Motor neuron (in vitro differentiated cells): ENCODE results near the gene KRTAP10-1. TPM values are rescaled to one million over a fixed set of nuclear protein-coding genes. Genes with fewer than 3 reads are reported as not detected.
"Not testable (repeated sequence)": the region's sequence is repeated elsewhere in the genome, so short reads cannot be mapped to it uniquely, and the experiment has no call there.

ENCODE experiments used
- ATAC-seq, 8 experiments: fragments of 200-7000 bp; cut with Tn5 transposase; replicated peaks in 6 of 8; 2 replicates each; pipeline ENCODE4 v1.8.0; 2021; ENCODE audit warnings: mild to moderate bottlenecking in 8 of 8, moderate library complexity in 8 of 8
- H3K27ac ChIP-seq, 2 donors: fragments of 250-450 bp; sonication (Bioruptor Pico); 2 replicates each; pipeline ENCODE4 v1.9.0; 2021; ENCODE audit warnings: antibody characterized with exemption in 2 of 2, mild to moderate bottlenecking in 2 of 2, moderate library complexity in 1 of 2
- H3K4me1 ChIP-seq, 2 donors: fragments of 250-450 bp; sonication (Bioruptor Pico); replicated peaks in 1 of 2; 2 replicates each; pipeline ENCODE4 v1.6.1; 2021; ENCODE audit warnings: antibody characterized with exemption in 2 of 2, mild to moderate bottlenecking in 2 of 2, moderate library complexity in 1 of 2
- H3K4me3 ChIP-seq, 5 donors: fragments of 250-450 bp; sonication (Bioruptor Pico); 2 replicates each; pipeline ENCODE4 v1.9.0; 2021; ENCODE audit warnings: antibody characterized with exemption in 5 of 5, mild to moderate bottlenecking in 5 of 5, moderate library complexity in 4 of 5
- WGBS, 10 experiments: fragments of 450-650 bp; shearing (Covaris generic); methylation state at CpG; one replicate each; pipeline ENCODE4 v1.0.0; 2022; 5-methylcytosine and 5-hydroxymethylcytosine counted together
- in situ Hi-C, 9 experiments: fragments of 400-800 bp; cut with MboI; loops; one replicate each; pipeline ENCODE4 v1.15.0; 2021; ENCODE audit warnings: low sequenced_read_pairs in 9 of 9, low pct_unique_long_range_greater_than_20kb in 2 of 9; ENCODE audit not compliant: unreplicated experiment in 9 of 9
- total RNA-seq, 8 experiments: library from RNA; unstranded; fragments of 300-600 nt; gene quantifications; 2 replicates each; pipeline versions ENCODE4 v1.2.3 to v1.2.4, GENCODE V29; 2022

KRTAP10-1 gene
- total RNA-seq, 8 experiments from 2014 or later: 0.18 to 1.1 (median 0.25) TPM; not detected in 5

- Histone ChIP-seq H3K4me1 (no peaks in the 10 kb centered on the region), H3K4me3 (no peak overlapping the region), H3K27ac (no peak overlapping the region)
- in situ Hi-C loops: no loop called here
- no peak for ATAC-seq
- 9 to 100% (median 47%) methylated on average over 1 of the region's 1 CpG; no CpG with 5 or more reads in 2 of the 10 experiments for WGBS, 10 experiments
Observed at GRCh38 chr21:44566403-44566802, 26.4 kb upstream of the KRTAP10-1 start.

GRCh38 chr21:44564886-44565598 is 25.0 kb upstream of the KRTAP10-1 start:
- no peak for ATAC-seq
- H3K4me3 ChIP-seq: no peak overlapping the region

GRCh38 chr21:44564099-44564498 is 24.1 kb upstream of the KRTAP10-1 start:
- Histone ChIP-seq H3K4me1 (no peaks in the 10 kb centered on the region), H3K4me3 (no peak overlapping the region), H3K27ac (no peak overlapping the region)
- ATAC-seq: no peak
- in situ Hi-C loops: no loop called here
- 9 to 100% (median 90%) methylated on average over 1 of the region's 1 CpG; no CpG with 5 or more reads in 1 of the 10 experiments for WGBS, 10 experiments

More at GRCh38 chr21:44564886-44565598, 25.0 kb upstream of the KRTAP10-1 start:
- in situ Hi-C loops: no loop called here
- WGBS, 10 experiments: 0 to 100% (median 11%) methylated on average over 1 of the region's 1 CpG; no CpG with 5 or more reads in 1 of the 10 experiments
- Histone ChIP-seq H3K27ac (no peak overlapping the region), H3K4me1 (no peaks in the 10 kb centered on the region)

GRCh38 chr21:44558695-44559094 is 18.7 kb upstream of the KRTAP10-1 start, which contains the start of gene KRTAP10-3:
Gene KRTAP10-3, minus strand, starts transcription at chr21:44558795. Its CDS starts 80 bp downstream, at chr21:44558715.
- WGBS, 10 experiments: 0 to 100% methylated on average over 1 of the region's 5 CpGs; no CpG with 5 or more reads in 8 of the 10 experiments
- in situ Hi-C loops: no loop called here
- ATAC-seq: no peak

GRCh38 chr21:44558329-44558675 is 18.3 kb upstream of the KRTAP10-1 start:
- ATAC-seq, H3K4me1 ChIP-seq, in situ Hi-C loops, H3K4me3 ChIP-seq, H3K27ac ChIP-seq: not testable (repeated sequence)
- WGBS, 10 experiments: no CpG with 5 or more reads among the region's 10 CpGs

More at GRCh38 chr21:44558695-44559094, 18.7 kb upstream of the KRTAP10-1 start, which contains the start of gene KRTAP10-3:
- Histone ChIP-seq H3K27ac (no peak within 1 kb of the TSS), H3K4me1 (peaks cover 5 to 10% of the 10 kb centered on the region in 2 donors), H3K4me3 (no peak within 1 kb of the TSS)

- peak in 6 of 8 experiments; percentile 18 to 94 (median 46) for ATAC-seq
- 0 to 89% (median 83%) methylated on average over 1 to 7 of the region's 30 CpGs; no CpG with 5 or more reads in 7 of the 10 experiments for WGBS, 10 experiments
- peaks cover 6 to 10% of the 10 kb centered on the region in 2 donors for H3K4me1 ChIP-seq
- no peak overlapping the region for H3K27ac ChIP-seq
- in situ Hi-C loops: no loop called here
- H3K4me3 ChIP-seq: no peak overlapping the region
Observed at GRCh38 chr21:44557491-44558328, 17.7 kb upstream of the KRTAP10-1 start.

- H3K4me1 ChIP-seq: peaks cover 10 to 13% of the 10 kb centered on the region in 2 donors
- 17 to 100% (median 54%) methylated on average over 1 to 8 of the region's 9 CpGs; no CpG with 5 or more reads in 2 of the 10 experiments for WGBS, 10 experiments
Observed at GRCh38 chr21:44556879-44557278, 16.9 kb upstream of the KRTAP10-1 start.

GRCh38 chr21:44555200-44555875 is 15.3 kb upstream of the KRTAP10-1 start:
- ATAC-seq: no peak

More at GRCh38 chr21:44556879-44557278, 16.9 kb upstream of the KRTAP10-1 start:
- Histone ChIP-seq H3K27ac (no peak overlapping the region), H3K4me3 (no peak overlapping the region)
- in situ Hi-C loops: no loop called here
- no peak for ATAC-seq

GRCh38 chr21:44552681-44553080 is 12.7 kb upstream of the KRTAP10-1 start:
- in situ Hi-C loops: no loop called here
- Histone ChIP-seq H3K4me1 (peaks cover 20 to 46% of the 10 kb centered on the region in 2 donors), H3K27ac (no peak overlapping the region), H3K4me3 (no peak overlapping the region)
- ATAC-seq: no peak
- 58 to 82% (median 71%) methylated on average over 1 to 10 of the region's 13 CpGs; no CpG with 5 or more reads in 6 of the 10 experiments for WGBS, 10 experiments

More at GRCh38 chr21:44555200-44555875, 15.3 kb upstream of the KRTAP10-1 start:
- 0 to 100% (median 61%) methylated on average over 1 to 8 of the region's 13 CpGs; no CpG with 5 or more reads in 1 of the 10 experiments for WGBS, 10 experiments
- Histone ChIP-seq H3K4me1 (peaks cover 10 to 23% of the 10 kb centered on the region in 2 donors), H3K4me3 (no peak overlapping the region), H3K27ac (no peak overlapping the region)
- in situ Hi-C loops: no loop called here

GRCh38 chr21:44552136-44552535 is 12.1 kb upstream of the KRTAP10-1 start:
- WGBS, 10 experiments: no CpG with 5 or more reads among the region's 6 CpGs
- H3K4me1 ChIP-seq: peaks cover 15 to 45% of the 10 kb centered on the region in 2 donors
- in situ Hi-C loops: no loop called here
- no peak for ATAC-seq
- no peak overlapping the region for H3K27ac ChIP-seq
- no peak overlapping the region for H3K4me3 ChIP-seq

- Histone ChIP-seq H3K4me3 (no peak within 1 kb of the TSS), H3K27ac (no peak within 1 kb of the TSS), H3K4me1 (peaks cover 12 to 45% of the 10 kb centered on the region in 2 donors)
- peak in 6 of 8 experiments; percentile 11 to 64 (median 44) for ATAC-seq
- WGBS, 10 experiments: 15 to 80% (median 70%) methylated on average over 2 to 4 of the region's 17 CpGs; no CpG with 5 or more reads in 5 of the 10 experiments
- in situ Hi-C loops: no loop called here
Observed at GRCh38 chr21:44551340-44551961, 11.5 kb upstream of the KRTAP10-1 start, which contains the start of gene KRTAP10-2. Gene KRTAP10-2, minus strand, starts transcription at chr21:44551505. Its CDS starts 47 bp downstream, at chr21:44551458.

- in situ Hi-C loops: no loop called here
- WGBS, 10 experiments: 80 to 93% methylated on average over 1 to 3 of the region's 10 CpGs; no CpG with 5 or more reads in 8 of the 10 experiments
- Histone ChIP-seq H3K4me3 (no peak overlapping the region), H3K27ac (no peak overlapping the region), H3K4me1 (peaks cover 12 to 45% of the 10 kb centered on the region in 2 donors)
- ATAC-seq: no peak
Observed at GRCh38 chr21:44550807-44551206, 10.8 kb upstream of the KRTAP10-1 start.
